ENCODE measurements around the gene DAP. TPM values are rescaled to one million over a fixed set of nuclear protein-coding genes. Genes with fewer than 3 reads are reported as not detected.
"Not testable (repeated sequence)": the region's sequence is repeated elsewhere in the genome, so short reads cannot be mapped to it uniquely, and the experiment has no call there.

Gene DAP
- total RNA-seq, 1 experiment from 2014 or later, result 35.8 TPM

DNA sequence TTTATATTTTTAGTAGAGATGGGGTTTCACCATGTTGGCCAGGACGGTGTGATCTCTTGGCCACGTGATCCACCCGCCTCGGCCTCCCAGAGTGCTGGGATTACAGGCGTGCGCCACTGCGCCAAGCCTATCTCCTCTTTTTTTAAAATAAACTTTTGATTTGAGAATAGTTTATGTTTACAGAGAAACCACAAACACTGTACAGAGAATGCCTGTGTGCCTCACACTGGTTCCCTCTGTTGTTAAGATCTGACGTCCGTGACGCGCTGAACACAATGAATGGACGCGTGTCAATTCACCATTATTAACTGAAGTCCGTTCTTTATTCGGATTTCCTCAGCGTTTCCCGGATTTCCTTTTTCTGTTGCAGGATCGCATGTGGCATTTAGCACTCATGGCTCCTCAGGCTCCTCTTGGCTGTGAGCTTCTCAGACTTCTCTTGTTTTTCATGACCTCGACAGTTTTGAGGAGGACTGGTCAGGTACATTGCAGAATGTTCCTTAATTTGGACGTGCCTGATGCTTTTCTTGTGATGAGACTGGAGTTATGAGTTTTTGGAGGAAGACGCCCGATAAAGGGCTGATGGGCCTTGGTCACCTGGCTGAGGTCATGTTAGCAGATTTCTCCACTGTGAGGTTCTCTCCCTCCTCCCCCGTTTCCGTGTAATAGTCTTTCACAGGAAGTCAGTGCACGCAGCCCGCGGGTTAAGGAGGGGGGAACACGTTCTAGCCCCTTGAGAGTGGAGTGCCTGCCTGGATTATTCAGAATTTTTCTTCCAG is 127.6 kb downstream of the DAP start:
- no peak for DNase-seq (ENCODE audit: low read depth)

DNA sequence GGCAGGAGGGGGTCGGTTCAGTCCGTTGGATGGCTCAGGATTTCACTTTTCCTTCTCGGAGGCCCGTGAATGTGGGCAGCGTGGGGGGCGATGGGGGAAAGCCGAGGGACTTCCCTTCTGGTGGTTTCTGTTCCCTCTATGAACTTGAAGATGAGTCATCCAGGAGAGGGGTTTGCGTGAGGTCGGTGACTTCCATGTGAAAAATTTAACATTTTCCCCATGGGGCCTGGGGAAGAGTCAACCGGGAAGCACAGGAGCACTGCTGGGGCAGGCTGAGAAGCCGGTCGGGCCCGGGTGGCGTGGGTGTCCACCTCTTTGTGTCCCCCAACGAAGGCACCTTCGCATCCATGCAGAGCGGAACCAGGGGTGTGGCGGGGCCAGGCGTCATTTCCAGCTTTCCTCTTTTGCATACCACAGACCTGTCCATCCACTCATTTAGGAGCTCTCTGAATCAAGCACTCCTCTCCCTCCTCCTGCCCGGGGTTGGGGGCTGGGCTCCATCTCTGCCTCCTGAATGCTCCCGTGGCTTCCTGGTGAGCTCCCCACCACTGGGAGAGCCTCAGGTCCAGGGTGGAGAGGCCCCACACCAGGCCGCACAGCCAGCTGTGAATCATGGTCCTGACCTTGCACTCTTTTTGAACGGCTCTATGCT is 128.8 kb downstream of the DAP start:
- DNase-seq (ENCODE audit: low read depth), result peak; percentile 71

DNA sequence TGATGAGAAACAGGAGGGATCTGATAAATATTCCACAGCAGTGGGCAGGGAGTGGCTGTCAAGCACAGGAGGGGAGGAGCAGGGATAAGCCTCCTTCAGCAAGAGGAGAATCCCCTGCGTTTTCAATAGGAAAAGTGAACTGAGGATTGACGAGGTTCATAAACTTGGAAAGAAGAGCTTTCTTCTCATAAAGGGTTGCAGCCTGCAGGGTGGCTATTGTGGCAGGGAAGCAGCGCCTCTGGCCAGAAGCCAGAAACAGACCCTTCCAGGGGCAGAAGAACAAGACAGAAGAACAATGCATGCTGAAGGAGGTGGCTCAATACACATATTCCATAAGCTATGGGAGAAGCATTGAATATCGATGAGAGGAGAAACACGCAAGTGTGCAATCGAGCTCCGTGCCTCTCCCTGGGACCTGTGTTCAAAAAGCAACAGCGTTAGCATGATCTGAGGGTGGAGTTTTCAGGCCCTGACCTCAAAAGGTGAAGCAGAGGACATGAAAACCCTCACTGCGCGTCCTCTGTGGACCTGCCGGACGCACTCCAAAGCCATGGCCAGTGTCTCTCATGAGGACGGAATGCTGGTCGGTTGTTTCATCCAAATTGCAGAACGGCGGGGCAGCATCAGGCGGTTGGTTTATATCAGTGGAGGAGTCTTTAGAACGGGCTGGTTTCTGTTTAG is 129.6 kb downstream of the DAP start:
- no peak for DNase-seq (ENCODE audit: low read depth)

DNA sequence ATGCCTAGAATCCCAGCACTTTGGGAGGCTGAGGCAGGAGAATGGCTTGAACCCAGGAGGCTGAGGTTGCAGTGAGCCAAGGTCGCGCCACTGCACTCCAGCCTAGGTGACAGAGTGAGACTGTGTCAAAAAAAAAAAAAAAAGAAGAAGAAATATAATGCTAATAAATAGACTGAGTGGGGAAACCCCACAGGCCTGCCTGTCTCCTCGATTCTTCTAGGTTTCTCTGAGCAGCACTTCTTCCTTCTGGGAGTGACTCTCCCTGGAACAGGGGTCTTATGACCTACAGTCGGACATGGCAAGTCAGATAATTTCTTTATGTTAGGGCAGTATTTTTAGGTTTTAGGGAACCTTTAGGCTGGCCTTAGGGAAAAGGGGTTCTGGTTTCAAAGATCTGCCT is 130.3 kb downstream of the DAP start:
- not testable (repeated sequence) for DNase-seq (ENCODE audit: low read depth)

DNA sequence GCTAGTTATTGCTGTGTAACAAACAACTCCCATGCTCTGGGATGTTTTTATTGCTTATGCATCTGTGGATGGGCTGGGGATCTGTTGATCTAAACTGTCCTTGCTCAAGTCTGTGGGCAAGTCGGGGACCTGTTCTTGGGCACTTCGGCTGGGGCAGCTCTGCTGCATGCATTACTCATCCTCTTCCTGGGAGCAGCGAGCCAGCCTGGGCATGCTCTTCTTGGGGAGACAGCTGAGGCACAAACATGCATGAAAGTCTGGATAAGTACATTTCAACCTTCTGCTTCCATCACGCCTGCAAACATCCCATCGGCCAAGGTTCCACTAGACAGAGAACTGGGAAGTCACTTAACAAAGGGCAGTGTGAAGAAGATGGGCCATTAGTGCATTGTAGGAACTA is 130.9 kb downstream of the DAP start:
- no peak for DNase-seq (ENCODE audit: low read depth)

DNA sequence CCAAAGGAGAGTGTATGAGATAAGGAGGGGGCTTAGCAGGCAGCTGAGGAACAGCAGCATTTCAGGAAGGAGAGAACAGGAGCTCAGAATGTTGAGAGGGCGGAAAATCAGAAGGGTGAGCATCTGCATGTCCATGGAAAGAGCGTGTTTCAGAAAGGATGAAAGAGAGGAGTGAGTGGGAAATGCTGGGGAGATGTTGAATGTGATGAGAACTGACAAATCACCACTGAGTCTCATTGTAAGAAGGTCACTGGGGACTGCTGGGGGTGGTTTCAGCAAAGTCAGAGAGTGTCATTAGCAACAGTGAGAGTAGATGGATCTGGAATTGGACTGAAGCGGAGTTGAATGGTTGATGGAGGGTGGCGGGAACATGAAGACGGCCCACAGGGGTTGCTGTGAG is 131.4 kb downstream of the DAP start:
- DNase-seq (ENCODE audit: low read depth), result no peak

Other genes with a start within 250 kb of the DAP start
- 0.36 and 0.59 TPM in 2 replicates for gene ANKRD33B, start 197.2 kb downstream of the DAP start, total RNA-seq (2014; rRNA removed; shearing (Covaris generic))

Data from RPMI7951 (cell line).